ENCODE results near the gene CEMIP.

- TF ChIP-seq KLF1 (tag by site-specific recombination; IDR thresholded peaks at IDR 0.05) (no peak), CTCF (tag by site-specific recombination; IDR thresholded peaks at IDR 0.05) (no peak), ZSCAN4 (tag by site-specific recombination; IDR thresholded peaks at IDR 0.05) (no peak), ZNF121 (tag by site-specific recombination; IDR thresholded peaks at IDR 0.05) (no peak), REPIN1 (tag by site-specific recombination; IDR thresholded peaks at IDR 0.05; ENCODE audit: low read depth) (no peak), INSM2 (tag by site-specific recombination; IDR thresholded peaks at IDR 0.05) (no peak)
Measured at GRCh38 chr15:80832686-80833085, 53.5 kb downstream of the CEMIP start.

Measured in HEK293 (cell line).